Hindlimb muscle (tissue), 1 donor: ENCODE data around the gene MRPS22. TPM values are rescaled to one million over a fixed set of nuclear protein-coding genes. Genes with fewer than 3 reads are reported as not detected.

Experiments
- DNase-seq: peaks from one replicate; pipeline ENCODE4 v3.0.0-alpha.2; 2013
- polyA plus RNA-seq: library from polyadenylated mRNA; unstranded; fragments of 120-200 nt; gene quantifications from one replicate; pipeline ENCODE4 v1.2.1, GENCODE V29; 2013; ENCODE audit not compliant: insufficient read length

Gene MRPS22
- 47.7 TPM for polyA plus RNA-seq

DNA sequence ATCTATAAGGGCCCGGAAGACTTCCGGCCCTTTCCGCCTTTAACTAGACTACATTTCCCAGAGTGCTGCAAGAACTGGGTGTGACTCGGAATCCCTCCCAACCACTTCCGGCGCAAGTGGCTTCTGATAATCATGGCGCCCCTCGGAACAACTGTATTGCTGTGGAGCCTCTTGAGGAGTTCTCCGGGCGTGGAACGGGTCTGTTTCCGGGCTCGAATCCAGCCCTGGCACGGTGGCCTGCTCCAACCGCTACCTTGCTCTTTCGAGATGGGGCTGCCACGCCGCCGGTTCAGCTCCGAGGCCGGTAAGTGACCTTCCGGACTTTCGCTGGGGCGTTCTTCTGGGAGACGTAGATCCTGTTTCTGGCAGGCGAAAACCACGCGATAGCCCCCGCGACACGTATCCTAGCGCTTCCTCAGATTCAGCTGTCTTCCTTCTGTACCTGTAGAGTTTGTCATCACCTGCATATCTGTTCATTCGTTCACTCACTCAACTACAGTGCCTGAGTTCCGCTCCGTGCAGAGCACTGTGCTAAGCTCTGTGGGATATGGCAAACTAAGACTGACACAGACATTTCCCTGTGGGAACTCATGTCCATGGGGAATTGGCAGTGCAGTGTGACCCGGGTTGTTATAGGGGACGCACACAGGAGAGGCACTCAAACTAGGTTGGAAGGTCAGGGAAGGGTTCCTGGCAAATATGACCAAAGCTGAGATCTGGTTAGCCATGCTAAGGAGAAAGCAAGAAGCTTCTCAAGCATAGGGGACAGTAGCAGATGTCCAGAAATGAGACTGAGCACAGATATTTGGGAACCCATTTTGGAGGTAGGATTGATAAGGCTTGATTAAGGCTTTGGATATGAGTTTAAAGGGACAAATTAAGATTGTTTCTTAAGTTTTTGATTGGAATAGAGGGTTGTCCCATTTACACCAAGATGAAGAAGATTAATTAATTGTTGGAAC, at the start of gene MRPS22:
Gene MRPS22, plus strand, starts transcription at position 126 of the 962 bp plus-strand sequence. Its CDS starts 7 bp downstream, at position 133.
- peak; percentile 88 for DNase-seq

DNA sequence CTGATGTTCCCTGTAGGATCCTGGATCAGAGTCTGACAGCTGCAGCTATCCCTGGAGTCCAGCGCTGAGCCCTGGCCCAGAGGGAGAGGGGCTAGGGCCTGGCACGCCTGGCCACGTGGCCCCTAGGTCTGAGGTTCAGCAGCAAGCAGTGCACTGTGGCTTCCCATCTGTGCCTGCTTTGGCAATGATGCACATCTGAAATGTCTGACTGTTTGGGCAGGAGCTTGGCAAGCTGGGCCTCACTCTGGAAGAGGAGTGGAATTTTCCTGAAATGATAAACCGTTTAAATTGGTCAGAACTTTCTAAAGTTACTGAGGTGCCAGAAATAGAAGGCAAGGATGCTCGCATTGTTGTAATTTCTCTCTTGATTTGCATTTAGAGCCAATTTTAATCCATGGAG, 48.8 kb upstream of the MRPS22 start:
- no peak for DNase-seq

- no peak for DNase-seq
Measured at GRCh38 chr3:139296141-139296718, 47.6 kb upstream of the MRPS22 start.

- no peak for DNase-seq
Measured at GRCh38 chr3:139297588-139298311, 46.1 kb upstream of the MRPS22 start.

DNA sequence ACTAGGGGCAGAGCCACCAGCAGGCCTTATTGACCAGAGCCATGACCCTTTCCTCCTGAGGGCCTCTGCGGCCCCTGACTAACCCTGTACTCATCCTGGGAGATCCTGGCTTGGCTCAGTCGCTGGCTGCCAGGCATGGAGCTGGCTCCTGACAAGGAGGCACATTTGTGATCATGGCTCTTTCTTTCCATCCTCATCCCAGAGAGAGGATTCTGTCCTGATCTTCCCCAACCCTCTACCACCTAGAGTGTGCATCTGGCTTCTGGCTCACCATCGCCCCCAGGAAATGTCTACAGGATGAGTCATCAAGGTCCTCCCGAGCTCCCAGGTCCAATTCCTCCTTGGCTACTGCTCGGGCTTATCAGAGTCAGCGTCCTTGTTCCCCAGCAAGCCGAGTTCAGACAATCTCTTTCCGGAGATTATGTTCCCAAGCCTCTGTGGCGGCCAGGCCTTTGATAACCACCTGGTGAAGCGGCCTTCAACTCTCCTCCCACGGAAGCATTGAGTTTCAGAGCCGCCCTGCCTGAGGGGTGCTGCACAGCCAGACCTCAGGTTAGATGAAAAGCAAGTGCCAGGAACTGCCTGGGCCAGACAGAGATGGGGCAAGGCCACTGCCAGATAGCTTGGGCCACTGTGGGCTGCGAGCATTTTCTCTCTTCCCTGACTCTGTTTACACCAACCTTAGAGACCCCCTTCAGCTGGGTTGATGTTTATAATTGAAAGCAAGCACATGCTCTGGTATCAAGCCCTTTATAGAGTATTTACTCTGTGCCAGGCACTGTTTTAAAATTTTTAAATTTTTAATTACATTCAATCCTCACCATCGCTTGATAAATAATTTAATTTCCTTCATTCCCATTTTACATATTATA, 44.3 kb upstream of the MRPS22 start:
- DNase-seq: no peak

GRCh38 chr3:139300416-139300815, 43.4 kb upstream of the MRPS22 start:
- DNase-seq: no peak

GRCh38 chr3:139301183-139301582, 42.6 kb upstream of the MRPS22 start:
- DNase-seq: no peak

DNA sequence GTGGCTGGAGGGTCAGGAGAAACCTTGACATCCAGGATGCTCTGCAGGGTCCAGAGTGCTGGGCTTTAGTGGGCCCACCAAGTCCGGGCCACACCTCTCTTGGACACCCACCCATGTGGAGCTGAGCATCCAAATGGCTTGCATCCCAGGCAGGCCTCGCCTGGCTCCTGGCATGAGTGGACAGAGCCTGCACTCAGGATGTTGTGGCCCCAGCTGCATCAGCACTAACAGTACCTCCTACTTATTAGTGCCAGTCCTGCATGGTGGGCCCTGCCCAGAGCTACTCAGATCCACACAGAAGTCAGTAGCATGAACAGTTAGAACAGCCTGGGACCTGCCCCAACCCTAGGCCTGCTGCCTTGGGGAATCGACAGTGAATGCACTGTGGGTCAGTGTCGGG, 42.2 kb upstream of the MRPS22 start:
- no peak for DNase-seq

- no peak for DNase-seq
Measured at GRCh38 chr3:139302084-139302800, 41.6 kb upstream of the MRPS22 start.

DNA sequence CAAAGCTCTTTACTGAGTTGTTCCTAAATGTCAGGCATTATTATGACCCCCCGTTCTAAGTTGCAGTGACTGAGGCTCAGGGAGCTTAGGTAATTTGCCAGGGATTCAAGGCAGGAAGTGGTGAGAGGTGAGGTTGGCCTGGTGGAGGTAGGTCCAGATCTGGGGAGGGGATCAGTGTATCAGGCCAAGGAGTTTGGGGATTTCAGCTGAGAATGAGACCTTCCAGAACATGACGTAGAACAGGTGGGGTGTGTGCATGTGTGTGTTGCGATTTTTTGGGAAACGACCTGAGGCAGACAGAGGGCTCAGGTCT, 41.1 kb upstream of the MRPS22 start:
- DNase-seq: no peak

DNA sequence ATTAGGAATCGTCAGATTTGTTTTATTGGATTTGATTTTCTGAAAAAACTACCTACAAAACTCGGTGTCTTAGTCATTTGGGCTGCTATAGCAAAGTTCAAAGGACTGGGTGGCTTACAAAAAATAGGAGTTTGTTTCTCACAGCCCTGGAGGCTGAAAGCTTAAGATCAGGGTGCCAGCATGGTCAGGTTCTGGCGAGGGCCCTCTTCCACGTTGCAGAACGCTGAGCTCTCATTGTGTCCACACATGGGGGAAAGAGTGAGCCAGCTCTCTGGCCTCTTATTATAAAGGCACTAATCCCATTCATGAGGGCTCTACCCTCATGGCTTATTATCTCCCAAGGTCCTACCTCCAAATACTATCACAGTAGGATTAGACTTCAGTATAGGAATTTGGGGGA, 40.6 kb upstream of the MRPS22 start:
- no peak for DNase-seq

DNA sequence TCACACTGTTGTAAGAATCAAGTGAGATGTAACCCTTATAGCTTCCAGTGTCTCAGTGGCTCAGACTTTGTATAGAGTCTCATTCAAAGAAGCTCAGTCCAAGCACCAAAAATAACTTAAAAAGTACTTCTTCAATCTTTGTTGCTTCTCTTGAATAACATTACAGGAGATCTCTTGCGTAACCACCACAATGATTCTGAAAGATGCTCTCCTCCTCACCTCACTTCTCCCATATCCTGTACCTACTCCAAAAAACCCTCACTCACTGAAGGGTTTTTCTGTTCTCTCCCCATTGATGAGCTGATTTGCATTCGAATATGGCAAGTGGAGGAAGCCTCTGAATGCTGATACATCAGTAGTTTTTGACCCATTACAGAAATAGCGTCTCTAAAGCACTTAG, 39.4 kb upstream of the MRPS22 start:
- DNase-seq: no peak

- no peak for DNase-seq
Measured at GRCh38 chr3:139306078-139306477, 37.7 kb upstream of the MRPS22 start.

DNA sequence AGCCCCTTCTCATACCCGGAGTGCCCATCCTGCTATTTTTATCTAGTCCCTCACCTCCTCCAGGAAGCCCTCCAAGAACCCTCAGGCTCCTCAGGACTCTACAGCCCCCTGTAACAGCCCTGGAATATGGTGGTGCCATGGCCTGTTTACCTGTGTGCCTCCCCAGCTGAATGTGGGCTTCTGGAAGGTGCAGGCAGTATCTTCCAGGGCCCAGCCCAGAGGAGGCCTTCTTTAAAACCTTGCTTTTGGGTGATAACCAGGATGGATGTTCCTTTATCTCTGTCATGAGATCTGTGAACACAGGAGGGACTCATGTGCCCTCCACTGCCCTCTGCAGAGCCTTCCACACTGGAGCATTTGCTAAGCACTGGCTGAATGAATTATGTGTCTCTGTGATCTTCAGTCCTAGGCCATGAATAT, 36.7 kb upstream of the MRPS22 start:
- DNase-seq: no peak

DNA sequence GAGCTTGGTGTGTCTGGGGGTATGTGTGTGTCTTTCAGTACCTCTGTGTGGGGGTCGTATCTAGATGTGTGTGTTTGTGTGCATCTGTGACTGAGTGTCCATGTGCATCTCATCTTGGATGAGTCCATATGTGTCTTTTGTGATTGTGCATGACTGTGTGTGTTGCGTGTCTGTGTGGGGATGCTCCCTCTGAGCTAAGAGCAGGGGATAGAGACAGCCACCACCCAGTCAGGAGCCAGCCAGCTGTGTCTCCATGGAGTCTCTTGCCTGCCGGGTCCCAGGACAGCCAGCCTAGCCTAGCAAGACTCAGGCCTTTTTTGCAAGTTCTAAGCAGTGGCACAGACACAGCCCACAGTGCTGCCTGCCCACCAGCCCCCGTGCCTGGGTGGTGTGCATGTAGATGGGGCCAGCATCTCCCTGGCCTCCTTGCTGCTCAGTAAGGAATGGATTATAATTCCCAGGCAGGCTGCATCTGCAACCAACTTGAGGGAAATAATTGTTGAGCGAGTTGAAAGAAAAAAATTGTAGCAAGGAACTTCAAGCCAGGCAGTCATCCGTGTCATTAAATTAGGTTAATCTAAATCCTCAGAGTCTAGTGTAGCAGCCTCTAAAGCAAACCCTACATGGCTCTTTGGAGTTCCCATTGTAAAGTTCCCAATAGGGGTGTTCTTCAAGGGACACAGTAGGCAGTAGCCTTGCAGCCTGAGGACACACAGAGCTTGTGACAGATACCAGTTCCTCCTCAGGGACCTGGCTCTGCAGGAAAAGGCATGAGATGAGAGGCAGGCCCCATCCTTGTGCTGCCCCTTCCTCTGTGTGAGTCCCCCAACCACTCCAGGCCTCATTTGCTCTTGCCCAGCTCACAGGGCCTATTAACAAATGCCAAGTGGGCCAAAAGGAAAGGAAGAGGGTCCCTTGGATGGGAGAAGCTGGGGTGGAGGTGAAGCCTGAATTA, 35.9 kb upstream of the MRPS22 start:
- no peak for DNase-seq

DNA sequence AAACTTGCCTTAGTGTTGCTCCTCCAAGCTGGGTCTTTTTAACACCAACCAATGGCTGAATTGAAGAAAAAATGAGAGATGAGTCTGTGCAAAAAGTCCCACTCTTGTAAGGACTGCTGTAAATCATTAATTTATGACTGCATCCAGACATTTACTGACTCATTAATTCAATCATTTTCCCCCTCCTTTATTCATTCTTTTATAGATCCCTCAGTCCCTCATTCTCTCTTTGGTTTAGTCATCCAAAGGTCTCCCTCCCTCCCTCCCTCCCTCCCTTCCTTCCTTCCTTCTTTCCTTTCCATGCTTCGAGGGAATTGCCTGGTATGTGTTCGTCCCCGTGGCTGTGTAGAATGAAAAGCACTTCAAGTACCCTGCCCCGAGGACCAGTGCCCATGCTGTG, 35.3 kb upstream of the MRPS22 start:
- no peak for DNase-seq

DNA sequence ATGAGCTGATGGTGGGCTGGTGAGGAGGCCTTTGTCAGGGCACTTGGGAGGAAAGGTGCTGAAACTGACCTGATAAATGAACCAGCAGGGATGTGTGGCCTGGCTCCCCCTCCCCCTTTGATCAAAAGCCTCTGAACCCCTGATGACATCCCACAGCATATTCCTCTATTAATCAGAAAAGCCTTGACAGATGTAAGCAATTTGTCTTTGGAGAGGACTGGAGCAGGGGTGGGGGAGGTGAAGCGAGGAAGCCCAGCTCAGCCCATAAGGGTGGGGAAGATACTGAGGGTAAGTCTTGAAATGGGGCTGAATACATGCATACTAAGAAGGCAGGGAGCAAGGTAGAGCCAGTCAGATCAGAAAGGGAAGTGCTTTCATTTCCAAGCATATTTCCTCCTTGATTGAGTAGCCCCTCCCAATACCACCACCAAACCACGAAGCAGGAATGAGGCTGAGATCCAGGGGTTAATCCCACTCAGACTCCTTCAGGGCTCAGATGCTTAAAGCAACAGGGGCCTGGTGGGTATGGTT, 34.7 kb upstream of the MRPS22 start:
- no peak for DNase-seq

- DNase-seq: no peak
Measured at GRCh38 chr3:139309880-139310279, 33.9 kb upstream of the MRPS22 start.

DNA sequence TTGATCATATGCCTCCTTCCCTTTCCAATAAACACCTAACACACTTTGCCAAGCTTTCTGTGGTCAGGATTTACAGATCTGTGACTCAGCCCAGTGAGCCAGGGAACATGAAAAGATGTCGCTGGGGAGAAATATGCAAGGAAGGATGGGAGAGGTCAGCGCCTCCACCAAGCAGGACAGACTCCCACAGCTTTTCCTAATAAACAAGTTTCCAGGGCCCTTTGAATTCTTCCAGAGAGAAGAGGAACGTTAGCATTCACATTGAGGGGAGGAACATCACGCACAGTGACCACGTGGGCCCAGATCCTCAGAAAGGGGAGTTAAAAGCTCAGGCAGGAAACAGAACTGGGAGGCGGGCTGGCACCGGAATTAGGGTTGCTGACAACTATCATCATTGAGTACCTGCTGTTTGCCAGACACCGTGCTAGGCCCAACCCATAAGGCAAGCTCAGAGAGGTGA, 33.3 kb upstream of the MRPS22 start:
- no peak for DNase-seq

DNA sequence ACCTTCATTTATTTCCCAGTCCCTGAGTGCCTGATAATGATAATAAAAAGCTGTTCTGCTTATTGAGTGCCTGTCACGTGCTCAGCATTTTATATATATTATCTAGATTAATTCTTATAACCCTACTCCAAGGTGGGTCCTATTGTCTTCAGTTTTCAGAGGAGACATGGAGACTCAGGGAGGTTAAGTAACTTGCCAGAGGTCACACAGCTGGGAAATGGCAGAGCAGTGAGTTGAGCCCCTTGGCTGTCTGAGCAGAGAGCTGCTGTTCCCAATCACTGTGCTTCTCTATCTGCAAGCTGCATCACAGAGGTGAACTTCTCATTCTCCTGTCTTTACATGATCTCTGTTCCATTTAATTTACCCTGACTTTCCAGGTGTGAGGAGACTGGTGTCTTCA, 32.3 kb upstream of the MRPS22 start:
- no peak for DNase-seq
